Endometrium (tissue), 2 donors: ENCODE results near the gene LIMK1.
"Not testable (repeated sequence)": the region's sequence is repeated elsewhere in the genome, so short reads cannot be mapped to it uniquely, and the experiment has no call there.

Source experiments
- FAIRE-seq: peaks from 2 replicates; lab custom pipeline; 2012; peaks lifted over from hg19 to GRCh38; lab: Jason Lieb, UNC
- donor health status: control.
- donor health status: control.

The LIMK1 gene

GRCh38 chr7:74126220-74126880, 42.7 kb downstream of the LIMK1 start:
- no peak for FAIRE-seq

DNA sequence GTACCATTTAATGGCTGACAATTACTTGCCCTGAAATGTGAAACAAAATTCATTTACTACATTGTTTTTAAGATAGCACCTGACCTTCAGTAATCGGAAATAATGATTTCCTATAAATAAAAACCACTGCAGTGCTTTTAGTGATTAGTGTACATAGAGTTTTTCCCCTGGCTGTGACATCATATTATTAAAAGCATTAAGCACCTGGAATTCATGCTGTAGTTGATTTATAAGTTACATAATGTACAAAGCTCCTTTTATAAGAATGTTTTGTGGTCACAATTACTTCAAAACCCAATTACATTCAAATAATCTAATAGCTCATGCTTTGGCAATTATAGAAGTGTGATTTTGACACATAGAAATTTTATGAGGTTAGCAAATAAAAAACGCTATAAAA, 46.3 kb downstream of the LIMK1 start:
- FAIRE-seq = no peak

DNA sequence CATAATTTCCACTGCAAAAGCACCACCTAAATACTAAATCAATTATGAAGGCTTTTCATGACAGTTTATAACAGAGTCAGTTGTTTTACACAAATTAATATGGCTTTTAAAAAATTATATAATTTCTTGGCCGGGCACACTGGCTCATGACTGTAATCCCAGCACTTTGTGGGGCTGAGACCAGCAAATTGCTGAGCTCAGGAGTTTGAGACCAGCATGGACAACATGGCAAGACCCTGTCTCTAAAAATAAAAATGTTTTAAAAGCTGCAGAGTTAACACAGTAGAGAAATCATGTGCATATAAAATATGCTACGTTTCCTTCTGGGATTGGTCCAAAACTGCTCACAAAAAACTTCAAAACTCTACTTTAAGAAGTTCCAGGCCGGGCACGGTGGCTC, 46.9 kb downstream of the LIMK1 start:
- no peak for FAIRE-seq

- no peak for FAIRE-seq
Observed at GRCh38 chr7:74134117-74134620, 50.6 kb downstream of the LIMK1 start.

DNA sequence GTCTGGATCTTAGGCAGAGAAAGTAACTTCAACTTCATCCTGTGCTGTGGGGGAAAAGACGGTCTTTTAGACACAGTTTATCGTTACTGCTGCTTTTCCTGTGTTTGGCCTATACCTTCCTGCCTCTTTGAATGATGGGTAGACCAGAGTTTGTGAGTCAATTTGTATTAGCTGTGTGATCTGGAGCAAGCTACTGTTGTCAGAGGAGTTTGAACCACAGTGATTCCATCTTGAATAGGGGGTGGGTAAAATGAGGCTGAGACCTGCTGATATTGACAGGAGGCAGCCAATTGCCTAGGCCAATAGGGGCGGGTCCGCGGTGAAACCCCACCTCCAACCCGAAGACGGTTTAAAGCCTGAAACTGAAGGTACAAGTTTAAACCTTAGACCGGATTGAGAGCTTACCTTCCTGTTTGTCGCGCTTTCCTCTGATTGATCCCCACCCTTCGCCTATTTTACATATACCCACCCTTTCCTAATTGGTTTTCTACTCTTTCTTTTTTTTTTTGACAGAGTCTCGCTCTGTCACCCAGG, 54.8 kb downstream of the LIMK1 start:
- FAIRE-seq = no peak

DNA sequence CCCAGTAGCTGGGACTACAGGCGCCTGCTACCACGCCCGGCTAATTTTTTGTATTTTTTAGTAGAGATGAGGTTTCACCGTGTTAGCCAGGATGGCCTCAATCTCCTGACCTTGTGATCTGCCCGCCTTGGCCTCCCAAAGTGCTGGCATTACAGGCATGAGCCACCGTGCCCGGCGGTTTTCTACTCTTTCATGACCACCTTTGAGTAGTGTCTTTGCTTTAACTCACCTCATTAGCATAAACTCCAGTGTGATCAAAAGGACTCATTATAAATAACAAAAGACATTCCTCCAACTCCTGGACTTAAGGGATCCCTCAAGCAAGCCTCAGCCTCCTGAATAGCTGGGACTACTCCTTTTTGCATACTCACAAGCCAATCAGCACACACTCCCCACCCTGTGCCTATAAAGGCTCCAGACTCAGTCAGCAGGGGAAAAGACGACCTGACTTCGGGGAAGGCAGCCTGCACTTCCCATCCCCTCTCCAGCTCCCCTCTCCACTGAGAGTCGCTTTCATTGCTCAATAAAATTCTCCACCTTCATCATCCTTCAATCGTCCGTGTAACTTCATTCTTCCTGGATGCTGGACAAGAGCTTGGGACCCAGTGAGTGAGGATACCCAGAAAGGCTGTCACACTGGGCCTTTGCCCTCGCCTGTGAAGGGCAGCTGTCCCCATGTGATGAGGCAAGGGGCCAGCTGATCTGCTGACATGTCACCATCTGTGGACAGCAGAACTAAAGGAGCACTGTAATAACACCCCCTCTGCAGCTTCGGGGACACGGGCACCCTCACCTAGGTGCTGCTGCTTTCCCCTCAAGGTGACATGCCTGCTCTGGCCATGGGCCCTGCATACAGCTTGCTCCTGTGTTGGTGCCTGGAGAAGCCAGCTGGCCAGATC, 55.6 kb downstream of the LIMK1 start:
- FAIRE-seq = no peak

DNA sequence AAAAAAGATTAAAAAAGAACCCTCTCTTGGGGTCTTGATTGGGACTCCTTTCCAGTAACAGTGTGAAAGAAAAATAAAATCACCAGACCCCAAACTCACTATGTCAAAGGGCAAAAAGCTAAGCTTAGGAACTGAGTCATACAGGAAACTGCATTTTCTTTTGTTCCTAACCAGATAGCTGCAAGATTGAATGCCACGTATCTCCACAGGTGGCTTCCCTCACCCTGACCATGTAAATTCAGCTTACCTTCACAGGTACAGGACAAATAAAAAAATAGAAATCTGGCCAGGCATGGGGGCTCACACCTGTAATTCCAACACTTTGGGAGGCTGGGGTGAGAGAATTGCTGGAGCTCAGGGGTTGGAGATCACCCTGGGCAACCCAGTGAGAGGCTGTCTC, 58.1 kb downstream of the LIMK1 start:
- FAIRE-seq = no peak

- no peak for FAIRE-seq
Observed at GRCh38 chr7:74143383-74143782, 59.8 kb downstream of the LIMK1 start.

DNA sequence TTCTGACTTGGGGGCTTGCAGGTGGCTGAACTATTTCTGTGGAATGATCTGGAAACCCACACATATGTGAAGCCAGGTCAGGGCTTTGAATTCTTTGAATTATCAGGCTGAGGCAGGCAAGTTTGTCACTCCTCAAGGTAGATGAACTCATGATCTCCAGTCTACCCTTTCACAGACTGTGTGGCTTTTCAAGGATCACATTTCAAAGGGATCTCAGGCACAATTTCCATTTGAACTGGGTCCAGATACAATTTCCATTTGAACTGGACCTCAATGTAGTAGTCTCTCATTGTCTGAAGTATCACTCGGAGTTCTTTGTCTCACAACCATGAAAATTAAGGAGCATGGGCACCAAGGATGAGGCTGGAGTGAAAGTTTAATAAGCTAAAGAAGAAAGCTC, 64.9 kb downstream of the LIMK1 start:
- no peak for FAIRE-seq

GRCh38 chr7:74149071-74149470, 65.5 kb downstream of the LIMK1 start:
- no peak for FAIRE-seq

DNA sequence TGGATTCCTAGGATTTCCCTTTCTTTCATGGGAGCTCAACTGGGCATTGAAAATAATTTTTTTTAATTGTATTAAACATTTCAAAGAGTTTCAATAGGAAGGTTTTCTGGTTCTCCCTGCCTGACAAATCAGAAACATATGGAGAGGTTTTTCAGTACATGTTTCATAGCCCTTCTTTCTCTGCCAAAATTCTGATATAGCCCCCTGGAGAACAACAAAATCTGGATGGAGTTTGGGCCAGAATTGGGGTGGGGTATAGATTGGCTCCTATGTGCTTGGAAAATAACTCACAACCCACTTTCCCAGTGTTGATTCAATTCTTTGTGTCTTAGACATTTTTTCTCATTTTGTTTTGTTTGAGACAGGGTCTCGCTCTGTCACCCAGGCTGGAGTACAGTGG, 66.0 kb downstream of the LIMK1 start:
- no peak for FAIRE-seq

- FAIRE-seq = no peak
Observed at GRCh38 chr7:74153736-74154135, 70.1 kb downstream of the LIMK1 start.

- no peak for FAIRE-seq
Observed at GRCh38 chr7:74155810-74156395, 72.3 kb downstream of the LIMK1 start.

DNA sequence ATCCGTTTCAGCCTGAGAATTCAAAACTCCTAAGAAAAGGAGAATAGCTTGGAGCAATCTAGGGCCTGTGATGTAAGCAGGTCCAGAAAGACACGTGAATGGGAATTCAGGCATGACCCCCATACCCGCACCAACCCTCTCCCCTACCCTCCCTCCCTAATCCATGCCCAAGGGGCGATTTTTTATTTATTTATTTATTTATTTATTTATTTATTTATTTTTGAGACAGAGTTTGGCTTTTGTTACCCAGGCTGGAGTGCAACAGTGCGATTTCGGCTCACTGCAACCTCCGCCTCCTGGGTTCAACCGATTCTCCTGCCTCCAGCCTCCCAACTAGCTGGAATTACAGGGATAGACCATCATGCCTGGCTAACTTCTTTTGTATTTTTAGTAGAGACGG, 74.0 kb downstream of the LIMK1 start:
- FAIRE-seq = no peak

GRCh38 chr7:74164985-74165456, 81.4 kb downstream of the LIMK1 start:
- FAIRE-seq = no peak

DNA sequence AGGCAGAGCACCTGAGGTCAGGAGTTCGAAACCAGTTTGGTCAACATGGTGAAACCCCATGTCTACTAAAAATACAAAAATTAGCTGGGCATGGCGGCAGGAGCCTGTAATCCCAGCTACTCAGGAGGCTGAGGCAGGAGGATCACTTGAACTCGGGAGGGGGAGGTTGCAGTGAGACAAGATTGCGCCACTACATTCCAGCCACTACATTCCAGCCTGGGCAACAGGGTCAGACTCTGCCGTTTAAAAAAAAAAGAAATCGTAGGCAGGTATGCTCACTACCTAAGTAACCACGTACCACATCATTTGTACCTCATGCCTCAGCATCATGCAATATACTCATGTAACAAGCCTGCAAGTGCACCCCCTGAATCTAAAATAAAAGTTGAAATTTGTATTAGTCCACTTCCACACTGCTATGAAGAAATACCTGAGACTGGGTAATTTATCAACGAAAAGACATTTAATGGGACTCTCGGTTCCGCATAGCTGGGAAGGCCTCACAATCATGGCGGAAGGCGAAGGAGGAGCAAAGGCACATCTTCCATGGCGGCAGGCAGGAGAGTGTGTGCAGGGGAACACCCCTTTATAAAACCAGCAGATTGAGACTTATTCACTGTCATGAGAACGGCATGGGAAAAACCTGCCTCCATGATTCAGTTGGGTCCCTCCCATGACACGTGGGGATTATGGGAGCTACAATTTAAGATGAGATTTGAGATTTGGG, 82.4 kb downstream of the LIMK1 start:
- FAIRE-seq = no peak

GRCh38 chr7:74167324-74167723, 83.7 kb downstream of the LIMK1 start:
- FAIRE-seq = not testable (repeated sequence)
